GM12865 (cell line): ENCODE results near the gene RNASEH2C.

Experiments
- DNase-seq: peaks from one replicate; pipeline ENCODE4 v3.0.0; 2010; ENCODE audit warnings: low read depth
- H3K4me3 ChIP-seq: 2 replicates; pipeline ENCODE4 v1.5.1; 2011; ENCODE audit warnings: mild to moderate bottlenecking, low read depth, low read length, control low read depth
- TF ChIP-seq, protein P1 (sequence below): IDR thresholded peaks from 2 replicates; pipeline ENCODE4 v1.5.1; 2011; ENCODE audit warnings: low read length, control low read depth, low read depth, inconsistent platforms; ENCODE audit not compliant: insufficient read depth; ENCODE audit errors: missing control alignments

RNASEH2C gene

DNA sequence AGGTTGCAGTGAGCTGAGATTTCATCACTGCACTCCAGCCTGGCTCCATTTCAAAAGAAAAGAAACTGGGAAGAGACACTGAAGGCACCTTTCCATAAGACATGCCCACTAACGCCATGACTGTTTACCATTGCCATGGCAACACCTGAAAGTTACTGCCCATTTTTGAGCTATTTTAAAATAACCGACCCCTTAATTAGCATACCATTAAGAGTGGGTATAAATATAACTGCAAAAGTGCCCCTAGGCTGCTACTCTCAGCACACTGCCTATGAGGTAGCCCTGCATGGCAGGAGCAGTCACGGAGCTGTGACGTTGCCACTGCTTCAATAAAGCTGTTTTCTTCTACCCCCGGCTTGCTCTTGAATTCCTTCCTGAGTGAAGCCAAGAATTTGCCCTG is 9.9 kb upstream of the RNASEH2C start:
- TF ChIP-seq, protein P1, sequence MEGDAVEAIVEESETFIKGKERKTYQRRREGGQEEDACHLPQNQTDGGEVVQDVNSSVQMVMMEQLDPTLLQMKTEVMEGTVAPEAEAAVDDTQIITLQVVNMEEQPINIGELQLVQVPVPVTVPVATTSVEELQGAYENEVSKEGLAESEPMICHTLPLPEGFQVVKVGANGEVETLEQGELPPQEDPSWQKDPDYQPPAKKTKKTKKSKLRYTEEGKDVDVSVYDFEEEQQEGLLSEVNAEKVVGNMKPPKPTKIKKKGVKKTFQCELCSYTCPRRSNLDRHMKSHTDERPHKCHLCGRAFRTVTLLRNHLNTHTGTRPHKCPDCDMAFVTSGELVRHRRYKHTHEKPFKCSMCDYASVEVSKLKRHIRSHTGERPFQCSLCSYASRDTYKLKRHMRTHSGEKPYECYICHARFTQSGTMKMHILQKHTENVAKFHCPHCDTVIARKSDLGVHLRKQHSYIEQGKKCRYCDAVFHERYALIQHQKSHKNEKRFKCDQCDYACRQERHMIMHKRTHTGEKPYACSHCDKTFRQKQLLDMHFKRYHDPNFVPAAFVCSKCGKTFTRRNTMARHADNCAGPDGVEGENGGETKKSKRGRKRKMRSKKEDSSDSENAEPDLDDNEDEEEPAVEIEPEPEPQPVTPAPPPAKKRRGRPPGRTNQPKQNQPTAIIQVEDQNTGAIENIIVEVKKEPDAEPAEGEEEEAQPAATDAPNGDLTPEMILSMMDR: no peak
- DNase-seq: no peak
- no peak overlapping the region for H3K4me3 ChIP-seq

DNA sequence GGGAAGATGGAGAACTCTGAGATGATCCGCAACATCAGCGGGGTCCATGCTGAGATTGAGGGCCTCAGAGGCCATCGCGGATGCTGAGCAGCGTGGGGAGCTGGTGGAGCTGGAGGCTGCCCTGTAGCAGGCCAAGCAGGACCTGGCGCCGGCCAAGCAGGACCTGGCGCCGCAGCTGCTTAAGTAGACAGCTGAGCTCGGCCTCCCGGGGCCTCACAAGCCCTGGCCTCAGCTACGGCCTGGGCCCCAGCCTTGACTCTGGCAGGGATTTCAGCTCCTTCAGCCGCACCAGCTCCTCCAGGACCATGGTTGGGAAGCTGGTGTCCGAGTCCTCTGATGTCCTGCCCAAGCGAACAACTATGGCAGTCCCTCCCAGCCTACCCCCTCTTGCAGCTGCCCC is 7.3 kb upstream of the RNASEH2C start:
- TF ChIP-seq, protein P1: no peak
- DNase-seq: no peak
- H3K4me3 ChIP-seq: no peak overlapping the region

GRCh38 chr11:65726660-65727059 is 6.1 kb upstream of the RNASEH2C start:
- H3K4me3 ChIP-seq: no peak overlapping the region
- TF ChIP-seq, protein P1: peak; percentile 15
- DNase-seq: no peak

DNA sequence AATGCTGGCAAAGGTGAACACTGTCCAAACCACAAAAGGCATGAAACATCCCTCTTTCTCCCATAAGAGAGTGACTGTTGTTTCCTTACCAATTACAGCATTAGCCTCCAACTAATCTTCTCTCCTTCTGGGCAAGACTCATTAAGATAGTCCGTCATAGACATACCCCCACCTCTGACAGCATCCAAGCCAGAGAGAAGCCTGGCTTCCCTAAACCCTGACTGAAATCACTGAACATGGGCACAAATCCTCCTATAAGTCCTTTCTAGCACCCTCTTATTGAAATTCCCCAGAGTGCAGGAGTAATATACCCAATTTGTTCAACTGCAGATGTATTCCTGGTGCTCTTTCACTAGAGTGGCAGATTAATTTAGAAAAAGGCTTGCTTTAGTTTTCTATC is 1.7 kb upstream of the RNASEH2C start:
- H3K4me3 ChIP-seq: no peak overlapping the region
- TF ChIP-seq, protein P1: no peak

DNA sequence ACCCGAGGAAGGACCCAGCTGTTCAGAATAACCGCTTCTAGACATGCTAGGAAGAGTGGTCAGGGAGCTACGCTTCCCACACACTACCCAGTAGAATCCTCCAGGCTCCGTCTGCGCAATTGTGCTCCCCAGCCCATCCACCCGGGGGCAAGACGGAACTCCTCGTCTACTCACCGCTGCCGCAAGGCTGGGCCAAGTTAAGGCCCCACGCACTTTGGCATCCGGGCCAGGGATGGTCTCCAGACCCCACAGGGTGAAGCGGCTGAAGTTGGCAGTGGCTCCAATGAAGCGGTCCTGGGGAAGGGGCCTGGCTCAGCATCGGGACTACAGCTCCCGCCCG is 757 bp downstream of the RNASEH2C start:
- TF ChIP-seq, protein P1: no peak
- peak overlapping the region; percentile 92 for H3K4me3 ChIP-seq
- DNase-seq: peak; percentile 37

More for the DNA sequence above, 1.7 kb upstream of the RNASEH2C start:
- no peak for DNase-seq

GRCh38 chr11:65718964-65719492 is 1.6 kb downstream of the RNASEH2C start:
- no peak for DNase-seq
- TF ChIP-seq, protein P1: no peak
- H3K4me3 ChIP-seq: peak overlapping the region; percentile 92

- no peak for DNase-seq
- H3K4me3 ChIP-seq: no peak overlapping the region
- TF ChIP-seq, protein P1: no peak
These were observed 2.1 kb downstream of the RNASEH2C start for GRCh38 chr11:65718531-65718930.
